Thoracic aorta (tissue), 2 donors: ENCODE measurements around the gene ENTHD1. TPM values are rescaled to one million over a fixed set of nuclear protein-coding genes. Genes with fewer than 3 reads are reported as not detected.

Experiments
- ATAC-seq: fragments of 150-250 bp; one replicate; pipeline ENCODE4 v1.8.0; 2017; ENCODE audit warnings: low read depth; ENCODE audit not compliant: insufficient number of reproducible peaks, low FRiP score
- DNase-seq: peaks from one replicate; pipeline ENCODE4 v3.0.0-alpha.2; 2020; ENCODE audit warnings: low spot score
- H3K27ac ChIP-seq, 2 donors: fragments of 200-600 bp; sonication (generic); 1 replicate in 1 of 2; 2 replicates in 1 of 2; pipeline ENCODE4 v1.5.1; 2016; ENCODE audit warnings: mild to moderate bottlenecking in 2 of 2, moderate library complexity in 2 of 2
- H3K27me3 ChIP-seq: fragments of 200-600 bp; sonication (generic); replicated peaks from 2 replicates; pipeline ENCODE4 v1.6.0; 2016; ENCODE audit warnings: mild to moderate bottlenecking; ENCODE audit not compliant: insufficient read depth
- H3K36me3 ChIP-seq: fragments of 200-600 bp; sonication (generic); one replicate; pipeline ENCODE4 v1.5.1; 2016
- H3K4me1 ChIP-seq, 2 donors: fragments of 200-600 bp; sonication (generic); 1 replicate in 1 of 2; 2 replicates in 1 of 2; pipeline versions ENCODE4 v1.5.1 to v1.6.0; 2016; ENCODE audit warnings: low read depth in 2 of 2, mild to moderate bottlenecking in 1 of 2; ENCODE audit not compliant: control insufficient read depth in 1 of 2
- H3K4me3 ChIP-seq: fragments of 200-600 bp; sonication (generic); 2 replicates; pipeline ENCODE4 v1.5.1; 2016; ENCODE audit warnings: mild to moderate bottlenecking
- H3K9me3 ChIP-seq: fragments of 200-600 bp; sonication (generic); 2 replicates; pipeline ENCODE4 v1.5.1; 2016
- CTCF ChIP-seq: fragments of 200-600 bp; sonication (generic); IDR thresholded peaks from one replicate; pipeline ENCODE4 v1.5.1; 2019; ENCODE audit warnings: antibody characterized with exemption
- total RNA-seq, 2 donors: library from RNA; depleted of rRNA; stranded (reverse); fragments of >200 nt; gene quantifications; one replicate each; pipeline versions ENCODE4 v1.1.0 to v1.2.3, GENCODE V29; 2016

ENTHD1 gene
- total RNA-seq, 2 donors from 2014 or later: not detected

GRCh38 chr22:39723899-39724351 lies 169.6 kb downstream of the ENTHD1 start:
- DNase-seq (no peak), ATAC-seq (no peak)
- Histone ChIP-seq H3K4me1 (no peaks in the 10 kb centered on the region), H3K27me3 (no peaks in the 10 kb centered on the region), H3K9me3 (no peaks in the 10 kb centered on the region), H3K4me3 (no peak overlapping the region), H3K27ac (no peak overlapping the region), H3K36me3 (no peaks in the 10 kb centered on the region)
- TF ChIP-seq CTCF: no peak

- Histone ChIP-seq H3K9me3 (no peaks in the 10 kb centered on the region), H3K4me3 (no peak overlapping the region), H3K27me3 (no peaks in the 10 kb centered on the region), H3K27ac (no peak overlapping the region), H3K4me1 (no peaks in the 10 kb centered on the region), H3K36me3 (no peaks in the 10 kb centered on the region)
- ATAC-seq (no peak), DNase-seq (no peak)
- no peak for TF ChIP-seq CTCF
Observed at GRCh38 chr22:39723463-39723862, 170.1 kb downstream of the ENTHD1 start.

GRCh38 chr22:39722501-39722900 lies 171.1 kb downstream of the ENTHD1 start:
- H3K4me1 ChIP-seq: no peaks in the 10 kb centered on the region
- H3K27ac ChIP-seq: no peak overlapping the region
- H3K9me3 ChIP-seq: no peaks in the 10 kb centered on the region
- H3K4me3 ChIP-seq: no peak overlapping the region
- H3K27me3 ChIP-seq: no peaks in the 10 kb centered on the region
- no peaks in the 10 kb centered on the region for H3K36me3 ChIP-seq
- DNase-seq (no peak), ATAC-seq (no peak)
- TF ChIP-seq CTCF: no peak

- Histone ChIP-seq H3K9me3 (no peaks in the 10 kb centered on the region), H3K36me3 (no peaks in the 10 kb centered on the region), H3K4me1 (no peaks in the 10 kb centered on the region), H3K4me3 (no peak overlapping the region), H3K27me3 (no peaks in the 10 kb centered on the region), H3K27ac (no peak overlapping the region)
- no peak for DNase-seq
- TF ChIP-seq CTCF: no peak
- no peak for ATAC-seq
Observed at GRCh38 chr22:39722032-39722325, 171.6 kb downstream of the ENTHD1 start.

- no peak overlapping the region for H3K27ac ChIP-seq
- no peaks in the 10 kb centered on the region for H3K9me3 ChIP-seq
- H3K4me3 ChIP-seq: no peak overlapping the region
- DNase-seq (no peak), ATAC-seq (no peak)
- H3K4me1 ChIP-seq: no peaks in the 10 kb centered on the region
- TF ChIP-seq CTCF: no peak
- H3K27me3 ChIP-seq: no peaks in the 10 kb centered on the region
- no peaks in the 10 kb centered on the region for H3K36me3 ChIP-seq
Observed at GRCh38 chr22:39721206-39722031, 172.1 kb downstream of the ENTHD1 start.
